Measurements from ENCODE around the gene TFAP2E. TPM values are rescaled to one million over a fixed set of nuclear protein-coding genes. Genes with fewer than 3 reads are reported as not detected.

Gene TFAP2E
- total RNA-seq, 1 donor from 2014 or later: 0.41 TPM

DNA sequence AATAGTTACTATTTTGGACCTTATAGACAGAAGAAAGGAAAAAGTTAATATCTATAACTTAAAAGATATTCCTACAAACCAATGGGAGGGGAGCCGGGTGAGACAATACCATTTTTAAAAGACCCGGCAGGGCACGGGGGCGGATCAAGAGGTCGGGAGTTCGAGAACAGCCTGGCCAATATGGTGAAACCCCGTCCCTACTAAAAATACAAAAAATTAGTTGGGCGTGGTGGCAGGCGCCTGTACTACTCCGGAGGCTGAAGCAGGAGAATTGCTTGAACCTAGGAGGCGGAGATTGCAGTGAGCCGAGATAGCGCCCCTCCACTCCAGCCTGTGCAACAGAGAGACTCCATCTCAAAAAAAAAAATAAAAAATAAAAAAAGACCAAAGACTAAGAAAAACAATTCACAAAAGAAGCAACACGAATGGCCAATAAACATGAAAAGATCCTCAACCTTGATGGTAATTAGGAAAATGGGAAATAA, 69.4 kb downstream of the TFAP2E start:
- Mint-ChIP-seq H3K4me1 (ENCODE audit: low read depth, unreplicated experiment) (peaks cover 10% of the 10 kb centered on the region), H3K9me3 (ENCODE audit: unreplicated experiment) (peaks cover 3% of the 10 kb centered on the region), H3K27me3 (ENCODE audit: low read depth, unreplicated experiment) (peaks cover 11% of the 10 kb centered on the region), H3K27ac (ENCODE audit: unreplicated experiment) (no peak overlapping the region), H3K4me3 (ENCODE audit: unreplicated experiment) (no peak overlapping the region), H3K36me3 (ENCODE audit: low read depth, unreplicated experiment) (no peaks in the 10 kb centered on the region)
- DNase-seq (ENCODE audit: low read depth): no peak
- FAIRE-seq: no peak
- no peak for TF ChIP-seq EZH2 (IDR thresholded peaks at IDR 0.05; ENCODE audit: insufficient read depth, low read length)
- TF ChIP-seq, protein P1, sequence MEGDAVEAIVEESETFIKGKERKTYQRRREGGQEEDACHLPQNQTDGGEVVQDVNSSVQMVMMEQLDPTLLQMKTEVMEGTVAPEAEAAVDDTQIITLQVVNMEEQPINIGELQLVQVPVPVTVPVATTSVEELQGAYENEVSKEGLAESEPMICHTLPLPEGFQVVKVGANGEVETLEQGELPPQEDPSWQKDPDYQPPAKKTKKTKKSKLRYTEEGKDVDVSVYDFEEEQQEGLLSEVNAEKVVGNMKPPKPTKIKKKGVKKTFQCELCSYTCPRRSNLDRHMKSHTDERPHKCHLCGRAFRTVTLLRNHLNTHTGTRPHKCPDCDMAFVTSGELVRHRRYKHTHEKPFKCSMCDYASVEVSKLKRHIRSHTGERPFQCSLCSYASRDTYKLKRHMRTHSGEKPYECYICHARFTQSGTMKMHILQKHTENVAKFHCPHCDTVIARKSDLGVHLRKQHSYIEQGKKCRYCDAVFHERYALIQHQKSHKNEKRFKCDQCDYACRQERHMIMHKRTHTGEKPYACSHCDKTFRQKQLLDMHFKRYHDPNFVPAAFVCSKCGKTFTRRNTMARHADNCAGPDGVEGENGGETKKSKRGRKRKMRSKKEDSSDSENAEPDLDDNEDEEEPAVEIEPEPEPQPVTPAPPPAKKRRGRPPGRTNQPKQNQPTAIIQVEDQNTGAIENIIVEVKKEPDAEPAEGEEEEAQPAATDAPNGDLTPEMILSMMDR (IDR thresholded peaks at IDR 0.05; ENCODE audit: insufficient read depth, low read depth, low read length): no peak
- Histone ChIP-seq H2AFZ (ENCODE audit: low read depth, low read length) (peak overlapping the region; percentile 12), H3K27ac (ENCODE audit: low read depth, low read length) (no peak overlapping the region), H3K9me3 (ENCODE audit: insufficient read depth, low read depth, low read length) (no peaks in the 10 kb centered on the region), H3K27me3 (ENCODE audit: insufficient read depth, low read length) (peaks cover 4% of the 10 kb centered on the region), H3K4me1 (ENCODE audit: insufficient read depth, low read length) (peaks cover 10% of the 10 kb centered on the region), H3K4me3 (ENCODE audit: insufficient read depth, low read depth, low read length) (peak overlapping the region; percentile 99), H3K79me2 (ENCODE audit: insufficient read depth, low read length) (peaks cover 39% of the 10 kb centered on the region), H3K36me3 (ENCODE audit: insufficient read depth, low read length) (no peaks in the 10 kb centered on the region), H4K20me1 (ENCODE audit: insufficient read depth, low read length) (peaks cover 8% of the 10 kb centered on the region), H3K4me2 (ENCODE audit: low read length) (peak overlapping the region; percentile 92), H3K9ac (ENCODE audit: low read length) (peak overlapping the region; percentile 99)

DNA sequence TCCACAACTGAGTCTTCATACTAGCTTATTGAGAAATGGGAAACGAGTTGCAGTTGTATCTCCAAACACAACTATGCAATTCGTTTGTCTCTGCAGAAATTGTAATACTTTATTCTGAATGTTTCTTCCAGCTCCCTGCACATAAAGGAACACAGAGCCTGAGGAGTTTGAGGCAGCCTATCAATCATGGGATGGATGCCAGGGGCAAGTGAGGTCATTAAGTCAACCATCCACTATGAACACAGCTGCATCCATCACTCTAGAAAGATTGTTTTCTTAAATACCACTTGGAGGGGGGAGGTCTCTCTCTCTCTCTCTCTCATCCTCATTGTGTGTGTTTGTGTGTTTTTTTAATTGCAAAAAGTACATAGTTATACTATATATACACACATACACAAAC, 71.1 kb downstream of the TFAP2E start:
- no peaks in the 10 kb centered on the region for H3K36me3 ChIP-seq (ENCODE audit: insufficient read depth, low read length)
- Mint-ChIP-seq H3K9me3 (ENCODE audit: unreplicated experiment) (peaks cover 3% of the 10 kb centered on the region), H3K36me3 (ENCODE audit: low read depth, unreplicated experiment) (no peaks in the 10 kb centered on the region), H3K4me1 (ENCODE audit: low read depth, unreplicated experiment) (no peaks in the 10 kb centered on the region), H3K27me3 (ENCODE audit: low read depth, unreplicated experiment) (peaks cover 15% of the 10 kb centered on the region), H3K27ac (ENCODE audit: unreplicated experiment) (no peak overlapping the region), H3K4me3 (ENCODE audit: unreplicated experiment) (no peak overlapping the region)
- peaks cover 3% of the 10 kb centered on the region for H4K20me1 ChIP-seq (ENCODE audit: insufficient read depth, low read length)
- DNase-seq (ENCODE audit: low read depth) (no peak), FAIRE-seq (no peak)
- H3K27ac ChIP-seq (ENCODE audit: low read depth, low read length): no peak overlapping the region
- no peak for TF ChIP-seq EZH2 (IDR thresholded peaks at IDR 0.05; ENCODE audit: insufficient read depth, low read length)
- TF ChIP-seq, protein P1 (IDR thresholded peaks at IDR 0.05; ENCODE audit: insufficient read depth, low read depth, low read length): no peak
- no peak overlapping the region for H3K9ac ChIP-seq (ENCODE audit: low read length)
- no peaks in the 10 kb centered on the region for H3K9me3 ChIP-seq (ENCODE audit: insufficient read depth, low read depth, low read length)
- H3K4me1 ChIP-seq (ENCODE audit: insufficient read depth, low read length): no peaks in the 10 kb centered on the region
- H3K4me2 ChIP-seq (ENCODE audit: low read length): no peak overlapping the region
- H3K4me3 ChIP-seq (ENCODE audit: insufficient read depth, low read depth, low read length): no peak overlapping the region
- H3K27me3 ChIP-seq (ENCODE audit: insufficient read depth, low read length): peaks cover 7% of the 10 kb centered on the region
- H2AFZ ChIP-seq (ENCODE audit: low read depth, low read length): no peak overlapping the region
- peaks cover 24% of the 10 kb centered on the region for H3K79me2 ChIP-seq (ENCODE audit: insufficient read depth, low read length)

Other genes starting within 250 kb of the TFAP2E start
- 42.5 and 43.5 TPM in 2 replicates for gene KIAA0319L, start 15.9 kb upstream of the TFAP2E start, total RNA-seq
- gene NCDN, start 15.5 kb upstream of the TFAP2E start, total RNA-seq: 40.3 and 42.1 TPM in 2 replicates
- gene PSMB2, start 68.2 kb downstream of the TFAP2E start, total RNA-seq: 89.8 and 98.6 TPM in 2 replicates
- 12.2 and 12.5 TPM in 2 replicates for gene C1orf216, start 145.6 kb downstream of the TFAP2E start, total RNA-seq
- 4.3 and 5.3 TPM in 2 replicates for gene CLSPN, start 196.7 kb downstream of the TFAP2E start, total RNA-seq
- gene AGO4, start 234.7 kb downstream of the TFAP2E start, total RNA-seq: 9.8 and 10.0 TPM in 2 replicates